Psoas muscle (tissue), 8 donors: Measurements from ENCODE around the gene FTH1. TPM values are rescaled to one million over a fixed set of nuclear protein-coding genes. Genes with fewer than 3 reads are reported as not detected.

Source experiments
- ATAC-seq, 4 donors: fragments of 200-7000 bp; cut with Tn5 transposase; one replicate each; pipeline ENCODE4 v1.9.1; 2020; ENCODE audit warnings: moderate library complexity in 3 of 4, mild to moderate bottlenecking in 2 of 4
- DNase-seq, 2 donors: peaks; one replicate each; pipeline ENCODE4 v3.0.0-alpha.2; 2020
- H3K27ac ChIP-seq: fragments of 200-600 bp; one replicate; pipeline ENCODE4 v1.8.0; 2022
- H3K27me3 ChIP-seq, 3 donors: fragments of 200-600 bp in 1 of 3; one replicate each; pipeline versions ENCODE4 v1.6.1 to v1.8.0; 2013 to 2022; ENCODE audit warnings: low read length in 2 of 3, mild to moderate bottlenecking in 2 of 3, moderate library complexity in 1 of 3; ENCODE audit not compliant: insufficient read depth in 3 of 3
- H3K36me3 ChIP-seq, 2 donors: fragments of 200-600 bp in 1 of 2; one replicate each; pipeline versions ENCODE4 v1.6.1 to v1.8.0; 2013 to 2022; ENCODE audit warnings: low read depth in 1 of 2, mild to moderate bottlenecking in 1 of 2, moderate library complexity in 1 of 2; ENCODE audit not compliant: insufficient read depth in 1 of 2
- H3K4me1 ChIP-seq: fragments of 200-600 bp; one replicate; pipeline ENCODE4 v1.8.0; 2022
- H3K4me3 ChIP-seq: fragments of 200-600 bp; one replicate; pipeline ENCODE4 v1.8.0; 2022; ENCODE audit warnings: mild to moderate bottlenecking
- H3K9me3 ChIP-seq: fragments of 200-600 bp; one replicate; pipeline ENCODE4 v1.8.0; 2022
- WGBS, 3 donors: extraction: QIAGEN DNeasy Blood & Tissue Kit; methylation state at CpG; one replicate each; pipeline versions ENCODE4 v1.1.6 to v1.1.7; 2013; 5-methylcytosine and 5-hydroxymethylcytosine counted together
- intact Hi-C, 2 donors: fragments of 100-400 bp; cut with DNase I; formaldehyde crosslinking; loops; one replicate each; pipeline versions ENCODE4 v1.11.0 to v1.14.2; 2022
- polyA plus RNA-seq, 3 donors: library from polyadenylated mRNA; stranded (reverse); fragments of 200-250 nt; gene quantifications; one replicate each; pipeline ENCODE4 v1.2.3, GENCODE V29; 2013
- total RNA-seq, 4 donors: library from RNA; stranded (reverse); fragmentation: NEBNext Ultra II Directional in 2 of 4; extraction: Animal tissue kit (Norgen Biotek cat#: 25700) in 2 of 4; gene quantifications; one replicate each; pipeline versions ENCODE4 v1.2.1 to v1.2.4, GENCODE V29; 2021 to 2023
- TF ChIP-seq, protein P1 (sequence below): fragments of 200-600 bp; IDR thresholded peaks from one replicate; pipeline ENCODE4 v1.8.0; 2022; ENCODE audit warnings: antibody characterized with exemption
- donor health status: healthy with polysubstance abuse.
- donor health status: DM: no; HTN: no; CAD: no; lungs with moderate emphysema.
- donor health status: Bipolar disorder and iron deficiency.
- donor health status: healthy.
- donor health status: DM: yes; HTN: yes; CAD: no.
- donor health status: DM: no; HTN: no; CAD: no.
- donor health status: DM: no; HTN: no; CAD: no.
- donor health status: DM: yes; HTN: yes; CAD: no.

FTH1 gene
- total and polyA plus RNA-seq, 7 donors = 2,269 to 16,176 (median 3,132) TPM

DNA sequence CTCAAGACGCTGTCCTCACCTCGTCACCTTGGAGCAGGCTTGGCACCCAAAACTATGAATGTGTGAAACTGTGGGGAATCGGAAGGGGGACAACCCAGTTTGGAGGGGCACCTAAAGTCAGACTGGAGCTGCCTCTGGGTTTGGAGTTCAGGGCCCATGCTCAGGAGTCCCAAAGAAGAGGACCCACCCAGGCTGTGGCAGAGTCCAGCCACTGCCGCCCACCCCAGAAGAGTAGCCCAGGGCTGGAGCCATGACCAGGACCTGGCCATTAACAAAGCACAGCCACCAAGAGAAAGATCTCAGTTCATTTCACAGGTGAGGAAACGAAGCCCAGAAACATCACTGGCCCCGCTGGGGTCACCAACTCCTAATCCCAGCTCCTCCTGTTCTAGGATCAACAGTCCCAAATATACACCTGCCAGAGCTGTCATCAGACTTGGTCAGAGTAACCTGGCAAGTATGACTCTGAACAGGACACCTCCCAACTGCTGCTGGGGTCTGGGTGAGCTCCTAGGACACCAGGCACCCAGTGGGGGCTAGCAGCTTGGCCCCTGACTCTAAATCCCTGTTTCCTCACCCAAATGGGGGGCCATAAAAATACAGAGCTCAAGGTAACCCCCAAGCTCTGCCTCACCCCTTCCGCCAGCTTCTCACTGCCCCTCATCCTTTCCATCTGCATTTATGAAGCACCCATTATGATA lies 52.8 kb downstream of the FTH1 start:
- TF ChIP-seq, protein P1, sequence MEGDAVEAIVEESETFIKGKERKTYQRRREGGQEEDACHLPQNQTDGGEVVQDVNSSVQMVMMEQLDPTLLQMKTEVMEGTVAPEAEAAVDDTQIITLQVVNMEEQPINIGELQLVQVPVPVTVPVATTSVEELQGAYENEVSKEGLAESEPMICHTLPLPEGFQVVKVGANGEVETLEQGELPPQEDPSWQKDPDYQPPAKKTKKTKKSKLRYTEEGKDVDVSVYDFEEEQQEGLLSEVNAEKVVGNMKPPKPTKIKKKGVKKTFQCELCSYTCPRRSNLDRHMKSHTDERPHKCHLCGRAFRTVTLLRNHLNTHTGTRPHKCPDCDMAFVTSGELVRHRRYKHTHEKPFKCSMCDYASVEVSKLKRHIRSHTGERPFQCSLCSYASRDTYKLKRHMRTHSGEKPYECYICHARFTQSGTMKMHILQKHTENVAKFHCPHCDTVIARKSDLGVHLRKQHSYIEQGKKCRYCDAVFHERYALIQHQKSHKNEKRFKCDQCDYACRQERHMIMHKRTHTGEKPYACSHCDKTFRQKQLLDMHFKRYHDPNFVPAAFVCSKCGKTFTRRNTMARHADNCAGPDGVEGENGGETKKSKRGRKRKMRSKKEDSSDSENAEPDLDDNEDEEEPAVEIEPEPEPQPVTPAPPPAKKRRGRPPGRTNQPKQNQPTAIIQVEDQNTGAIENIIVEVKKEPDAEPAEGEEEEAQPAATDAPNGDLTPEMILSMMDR = no peak
- H3K4me3 ChIP-seq = peak overlapping the region; percentile 69
- DNase-seq (no peak), ATAC-seq (no peak)
- 83 to 84% (median 83%) methylated on average over 7 of the region's 7 CpGs for WGBS, 3 donors
- peaks cover 0 to 17% (median 5%) of the 10 kb centered on the region in 3 donors for H3K27me3 ChIP-seq
- no peaks in the 10 kb centered on the region for H3K9me3 ChIP-seq
- no peaks in the 10 kb centered on the region for H3K36me3 ChIP-seq
- intact Hi-C loops = no loop called here
- no peak overlapping the region for H3K27ac ChIP-seq
- no peaks in the 10 kb centered on the region for H3K4me1 ChIP-seq

Other genes with a start within 250 kb of the FTH1 start
- under 1 TPM in 3 of 4 donors, not detected in 1; 0.15 to 0.24 (median 0.24) TPM for gene MYRF, start 215.0 kb downstream of the FTH1 start, total RNA-seq
- under 1 TPM; 0.01 to 0.08 (median 0.08) TPM for gene MYRF, start 215.0 kb downstream of the FTH1 start, polyA plus RNA-seq
- 10 to 100 TPM; 76.0 to 93.2 (median 80.9) TPM for gene TMEM258, start 175.0 kb downstream of the FTH1 start, total RNA-seq
- gene TMEM258, start 175.0 kb downstream of the FTH1 start, polyA plus RNA-seq = 100 to 1,000 TPM; 152 to 177 (median 159) TPM
- gene FEN1, start 174.7 kb downstream of the FTH1 start, total RNA-seq = 10 to 100 TPM in 2 of 4 donors, 1 to 10 TPM in 2; 5.7 to 10.5 (median 8.5) TPM
- gene FEN1, start 174.7 kb downstream of the FTH1 start, polyA plus RNA-seq = 10 to 100 TPM; 10.3 to 30.3 (median 17.1) TPM
- gene FADS1, start 150.6 kb downstream of the FTH1 start, total RNA-seq = 10 to 100 TPM; 13.7 to 93.2 (median 20.6) TPM
- 10 to 100 TPM in 2 of 3 donors, 1 to 10 TPM in 1; 8.6 to 70.8 (median 16.9) TPM for gene FADS1, start 150.6 kb downstream of the FTH1 start, polyA plus RNA-seq
- gene FADS2, start 139.3 kb downstream of the FTH1 start, total RNA-seq = 1 to 10 TPM; 3.3 to 8.4 (median 6.0) TPM
- gene FADS2, start 139.3 kb downstream of the FTH1 start, polyA plus RNA-seq = 1 to 10 TPM; 2.2 to 5.5 (median 3.6) TPM
- 100 to 1,000 TPM in 1 of 4 donors, 10 to 100 TPM in 3; 49.3 to 247 (median 57.9) TPM for gene FADS3, start 76.1 kb downstream of the FTH1 start, total RNA-seq
- gene FADS3, start 76.1 kb downstream of the FTH1 start, polyA plus RNA-seq = 100 to 1,000 TPM in 1 of 3 donors, 10 to 100 TPM in 2; 26.5 to 392 (median 50.9) TPM
- 1 to 10 TPM; 4.9 to 5.9 (median 4.9) TPM for gene RAB3IL1, start 50.1 kb downstream of the FTH1 start, total RNA-seq
- gene RAB3IL1, start 50.1 kb downstream of the FTH1 start, polyA plus RNA-seq = 1 to 10 TPM; 1.7 to 5.1 (median 3.5) TPM
- 1 to 10 TPM in 2 of 4 donors, under 1 TPM in 2; 0.81 to 2.1 (median 1.2) TPM for gene BEST1, start 17.3 kb downstream of the FTH1 start, total RNA-seq
- 1 to 10 TPM; 1.3 to 9.8 (median 1.5) TPM for gene BEST1, start 17.3 kb downstream of the FTH1 start, polyA plus RNA-seq
- 10 to 100 TPM; 11.0 to 20.1 (median 12.5) TPM for gene INCENP, start 156.4 kb upstream of the FTH1 start, total RNA-seq
- 10 to 100 TPM in 1 of 3 donors, 1 to 10 TPM in 2; 4.8 to 19.0 (median 4.9) TPM for gene INCENP, start 156.4 kb upstream of the FTH1 start, polyA plus RNA-seq
- gene SCGB1D1, start 222.6 kb upstream of the FTH1 start, total RNA-seq = not detected
- gene SCGB1D1, start 222.6 kb upstream of the FTH1 start, polyA plus RNA-seq = not detected
- not detected for gene SCGB2A1, start 241.0 kb upstream of the FTH1 start, total RNA-seq
- gene SCGB2A1, start 241.0 kb upstream of the FTH1 start, polyA plus RNA-seq = not detected